Mesendoderm (in vitro differentiated cells): ENCODE results near the gene HID1.
A peak's percentile ranks its signal among the peaks of the same experiment; 100 is the strongest.

Experiments
- DNase-seq: peaks from one replicate; pipeline ENCODE4 v3.0.0; 2013
- H2AK5ac ChIP-seq: 2 replicates; pipeline ENCODE4 v1.6.1; 2013; ENCODE audit warnings: low read length, inconsistent platforms
- H2BK120ac ChIP-seq: 2 replicates; pipeline ENCODE4 v1.6.1; 2013; ENCODE audit warnings: low read depth, mild to moderate bottlenecking, low read length, moderate library complexity, mixed read lengths
- H2BK15ac ChIP-seq: replicated peaks from 2 replicates; pipeline ENCODE4 v1.6.1; 2013; ENCODE audit warnings: low read depth, mild to moderate bottlenecking, moderate library complexity
- H2BK5ac ChIP-seq: 2 replicates; pipeline ENCODE4 v1.6.1; 2013; ENCODE audit warnings: low read length, inconsistent platforms
- H3K18ac ChIP-seq: 2 replicates; pipeline ENCODE4 v1.6.1; 2013; ENCODE audit warnings: mild to moderate bottlenecking, low read length, mixed read lengths
- H3K23ac ChIP-seq: one replicate; pipeline ENCODE4 v1.6.1; 2013; ENCODE audit warnings: low read length
- H3K27ac ChIP-seq: 2 replicates; pipeline ENCODE4 v1.5.1; 2013; ENCODE audit warnings: low read depth, mild to moderate bottlenecking, inconsistent platforms, low read length, moderate library complexity
- H3K27me3 ChIP-seq: 2 replicates; pipeline ENCODE4 v1.6.1; 2013; ENCODE audit warnings: low read length, control low read depth, mild to moderate bottlenecking, inconsistent platforms; ENCODE audit not compliant: insufficient read depth, poor library complexity
- H3K36me3 ChIP-seq: 2 replicates; pipeline ENCODE4 v1.6.1; 2013; ENCODE audit warnings: low read length, inconsistent platforms; ENCODE audit not compliant: control insufficient read depth, insufficient read depth
- H3K4ac ChIP-seq: one replicate; pipeline ENCODE4 v1.6.1; 2013; ENCODE audit warnings: low read depth, mild to moderate bottlenecking, low read length, moderate library complexity
- H3K4me1 ChIP-seq: 2 replicates; pipeline ENCODE4 v1.6.1; 2013; ENCODE audit warnings: low read depth, low read length, inconsistent platforms; ENCODE audit not compliant: control insufficient read depth
- H3K4me2 ChIP-seq: 2 replicates; pipeline ENCODE4 v1.6.1; 2013; ENCODE audit warnings: low read length
- H3K4me3 ChIP-seq: 2 replicates; pipeline ENCODE4 v1.5.1; 2013; ENCODE audit warnings: mild to moderate bottlenecking, low read length
- H3K56ac ChIP-seq: one replicate; pipeline ENCODE4 v1.6.1; 2013; ENCODE audit warnings: low read length
- H3K79me1 ChIP-seq: 2 replicates; pipeline ENCODE4 v1.6.1; 2013; ENCODE audit warnings: low read length, inconsistent platforms
- H3K79me2 ChIP-seq: 2 replicates; pipeline ENCODE4 v1.6.1; 2013; ENCODE audit warnings: mild to moderate bottlenecking, low read length; ENCODE audit not compliant: control insufficient read depth, insufficient read depth
- H3K9ac ChIP-seq: 2 replicates; pipeline ENCODE4 v1.6.1; 2013; ENCODE audit warnings: low read length, inconsistent platforms
- H4K5ac ChIP-seq: one replicate; pipeline ENCODE4 v1.6.1; 2013; ENCODE audit warnings: low read length
- H4K8ac ChIP-seq: one replicate; pipeline ENCODE4 v1.6.1; 2013; ENCODE audit warnings: low read depth, mild to moderate bottlenecking, control low read depth, low read length, moderate library complexity
- WGBS: extraction: QIAGEN DNeasy Blood & Tissue Kit; methylation state at CpG from one replicate; pipeline ENCODE4 v1.1.7; 2013; ENCODE audit warnings: low lambda C conversion rate, missing lambda C conversion rate; ENCODE audit not compliant: insufficient coverage; ENCODE audit errors: extremely low coverage; 5-methylcytosine and 5-hydroxymethylcytosine counted together

The HID1 gene

GRCh38 chr17:74962622-74963394 lies 9.8 kb downstream of the HID1 start:
- no CpG with 5 or more reads among the region's 18 CpGs for WGBS
- no peaks in the 10 kb centered on the region for H3K27me3 ChIP-seq
- no peak overlapping the region for H3K4ac ChIP-seq
- DNase-seq: no peak
- no peak overlapping the region for H2BK120ac ChIP-seq
- no peak overlapping the region for H3K27ac ChIP-seq
- no peak overlapping the region for H4K8ac ChIP-seq
- no peaks in the 10 kb centered on the region for H3K79me1 ChIP-seq
- no peak overlapping the region for H4K5ac ChIP-seq
- H3K4me1 ChIP-seq: no peaks in the 10 kb centered on the region
- no peak overlapping the region for H3K9ac ChIP-seq
- no peak overlapping the region for H2BK5ac ChIP-seq
- no peak overlapping the region for H2AK5ac ChIP-seq
- no peaks in the 10 kb centered on the region for H3K36me3 ChIP-seq
- no peak overlapping the region for H2BK15ac ChIP-seq
- no peaks in the 10 kb centered on the region for H3K79me2 ChIP-seq
- H3K56ac ChIP-seq: no peak overlapping the region
- H3K4me3 ChIP-seq: no peak overlapping the region
- no peak overlapping the region for H3K23ac ChIP-seq
- H3K4me2 ChIP-seq: no peak overlapping the region
- H3K18ac ChIP-seq: no peak overlapping the region

GRCh38 chr17:74961657-74962350 lies 10.8 kb downstream of the HID1 start:
- Histone ChIP-seq H3K23ac (no peak overlapping the region), H2AK5ac (no peak overlapping the region), H3K18ac (no peak overlapping the region), H3K79me2 (no peaks in the 10 kb centered on the region), H4K5ac (no peak overlapping the region), H3K4me1 (no peaks in the 10 kb centered on the region), H3K4me3 (no peak overlapping the region), H3K4me2 (no peak overlapping the region), H3K27me3 (no peaks in the 10 kb centered on the region), H3K27ac (no peak overlapping the region), H3K36me3 (no peaks in the 10 kb centered on the region), H3K56ac (no peak overlapping the region), H3K4ac (no peak overlapping the region), H2BK120ac (no peak overlapping the region), H2BK5ac (no peak overlapping the region), H3K79me1 (no peaks in the 10 kb centered on the region), H4K8ac (no peak overlapping the region), H2BK15ac (no peak overlapping the region), H3K9ac (no peak overlapping the region)
- WGBS: no CpG with 5 or more reads among the region's 23 CpGs
- DNase-seq: peak; percentile 90

- Histone ChIP-seq H3K4me3 (no peak overlapping the region), H3K36me3 (no peaks in the 10 kb centered on the region), H3K23ac (no peak overlapping the region), H3K4me2 (no peak overlapping the region), H2BK5ac (no peak overlapping the region), H3K4me1 (no peaks in the 10 kb centered on the region), H4K8ac (no peak overlapping the region), H2AK5ac (peak overlapping the region; percentile 69), H3K27ac (no peak overlapping the region), H3K18ac (no peak overlapping the region), H3K56ac (no peak overlapping the region), H3K79me1 (no peaks in the 10 kb centered on the region), H2BK120ac (no peak overlapping the region), H3K79me2 (no peaks in the 10 kb centered on the region), H2BK15ac (no peak overlapping the region), H4K5ac (no peak overlapping the region), H3K27me3 (no peaks in the 10 kb centered on the region), H3K4ac (no peak overlapping the region), H3K9ac (no peak overlapping the region)
- peak; percentile 90 for DNase-seq
- no CpG with 5 or more reads among the region's 19 CpGs for WGBS
Observed at GRCh38 chr17:74960570-74961342, 11.8 kb downstream of the HID1 start.

- Histone ChIP-seq H4K8ac (no peak overlapping the region), H2AK5ac (no peak overlapping the region), H2BK5ac (no peak overlapping the region), H3K9ac (no peak overlapping the region), H3K4me1 (no peaks in the 10 kb centered on the region), H3K4ac (no peak overlapping the region), H3K4me3 (no peak overlapping the region), H3K27ac (no peak overlapping the region), H3K4me2 (no peak overlapping the region), H3K36me3 (no peaks in the 10 kb centered on the region), H3K18ac (no peak overlapping the region), H3K23ac (no peak overlapping the region), H4K5ac (no peak overlapping the region), H2BK120ac (no peak overlapping the region), H2BK15ac (no peak overlapping the region), H3K27me3 (no peaks in the 10 kb centered on the region), H3K79me2 (no peaks in the 10 kb centered on the region), H3K79me1 (no peaks in the 10 kb centered on the region), H3K56ac (no peak overlapping the region)
- DNase-seq: no peak
- no CpG with 5 or more reads among the region's 14 CpGs for WGBS
Observed at GRCh38 chr17:74959826-74960515, 12.6 kb downstream of the HID1 start.

GRCh38 chr17:74957935-74958740 lies 14.4 kb downstream of the HID1 start:
- Histone ChIP-seq H3K4me3 (no peak overlapping the region), H2BK15ac (no peak overlapping the region), H4K5ac (no peak overlapping the region), H3K56ac (no peak overlapping the region), H3K23ac (no peak overlapping the region), H3K9ac (no peak overlapping the region), H3K27ac (no peak overlapping the region), H3K4me2 (no peak overlapping the region), H3K79me2 (no peaks in the 10 kb centered on the region), H3K27me3 (no peaks in the 10 kb centered on the region), H2AK5ac (no peak overlapping the region), H2BK5ac (no peak overlapping the region), H4K8ac (no peak overlapping the region), H2BK120ac (no peak overlapping the region), H3K18ac (no peak overlapping the region), H3K79me1 (no peaks in the 10 kb centered on the region), H3K4me1 (no peaks in the 10 kb centered on the region), H3K36me3 (no peaks in the 10 kb centered on the region), H3K4ac (no peak overlapping the region)
- peak; percentile 59 for DNase-seq
- WGBS: no CpG with 5 or more reads among the region's 33 CpGs
